DOHH2 (cell line): Measurements from ENCODE around the gene CHD5.

ENCODE experiments used
- CTCF ChIP-seq: fragments of 200-600 bp; sonication (generic); IDR thresholded peaks from one replicate; pipeline ENCODE4 v1.5.1; 2014; ENCODE audit warnings: antibody characterized with exemption, mild to moderate bottlenecking, low read depth, low read length; ENCODE audit not compliant: poor library complexity, severe bottlenecking
- EZH2phosphoT487 ChIP-seq: fragments of 200-600 bp; sonication (generic); IDR thresholded peaks from 2 replicates; pipeline ENCODE4 v1.6.1; 2017; ENCODE audit warnings: borderline replicate concordance, mild to moderate bottlenecking, antibody characterized with exemption, low read length, moderate library complexity, mixed read lengths

DNA sequence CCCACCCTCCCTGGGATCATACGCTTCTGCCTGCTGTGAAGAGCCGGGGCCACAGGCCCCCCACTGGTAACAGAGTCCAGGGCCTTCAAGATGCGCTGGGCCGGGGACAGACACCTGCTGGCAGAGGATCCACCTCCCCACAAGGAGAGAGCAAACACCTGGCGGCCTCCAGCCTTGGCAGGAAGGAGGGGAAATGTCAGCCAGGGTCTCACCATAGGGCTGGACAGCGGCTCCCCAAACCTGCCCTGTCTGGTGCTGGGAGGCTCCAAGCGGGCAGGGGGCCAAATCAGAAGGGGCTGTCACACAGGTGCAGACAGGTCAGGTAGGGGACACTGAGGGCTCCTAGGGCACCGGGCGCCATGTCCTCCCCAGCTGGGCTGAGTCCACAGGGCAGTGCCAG, 75.5 kb downstream of the CHD5 start:
- TF ChIP-seq CTCF (no peak), EZH2phosphoT487 (no peak)
